NCI-H128 (cell line): Measurements from ENCODE around the gene RAB30.
"Not testable (repeated sequence)": the region's sequence is repeated elsewhere in the genome, so short reads cannot be mapped to it uniquely, and the experiment has no call there.

Experiments used
- DNase-seq: peaks from one replicate; lab custom pipeline; 2025; ENCODE audit not compliant: unreplicated experiment; lab: John Stamatoyannopoulos, UW

RAB30 gene

DNA sequence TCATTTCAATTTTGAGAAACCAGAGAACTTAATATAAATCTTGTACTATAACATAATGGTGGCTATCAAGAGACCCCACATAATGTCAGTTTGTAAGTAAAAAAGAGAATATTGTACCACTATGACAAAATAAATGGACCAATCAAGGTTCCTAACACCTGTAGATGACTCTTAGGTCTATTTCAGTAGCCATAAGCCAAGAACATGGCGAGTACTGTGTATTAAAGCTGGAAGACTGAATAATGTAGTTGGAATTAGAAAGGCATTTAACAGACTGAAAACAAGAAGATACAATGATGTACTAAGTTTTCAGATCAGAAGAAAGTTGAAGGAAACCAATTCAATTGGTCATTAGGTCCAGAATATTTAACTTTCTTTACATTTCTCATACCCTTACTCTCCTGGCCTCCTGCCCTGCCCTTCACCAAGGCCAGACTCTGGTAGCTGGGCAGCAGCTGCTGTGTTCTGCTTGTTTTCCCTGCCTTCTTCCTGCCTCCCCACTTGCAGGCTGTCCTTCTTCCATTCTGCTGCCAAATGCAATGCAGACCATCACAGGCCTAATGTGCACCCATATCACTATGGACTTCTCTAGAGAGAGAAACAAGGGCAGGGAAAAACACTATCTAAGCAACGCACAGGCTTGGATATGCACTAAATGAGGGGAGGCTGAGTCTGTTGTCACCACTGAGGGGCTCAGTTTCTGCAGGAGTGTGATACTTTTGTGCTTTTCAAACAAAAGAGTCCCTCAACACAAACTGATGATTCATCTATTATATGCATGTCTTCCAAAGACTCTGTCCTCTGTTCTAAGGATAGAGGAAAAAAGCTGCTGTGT, 60.1 kb downstream of the RAB30 start:
- no peak for DNase-seq

DNA sequence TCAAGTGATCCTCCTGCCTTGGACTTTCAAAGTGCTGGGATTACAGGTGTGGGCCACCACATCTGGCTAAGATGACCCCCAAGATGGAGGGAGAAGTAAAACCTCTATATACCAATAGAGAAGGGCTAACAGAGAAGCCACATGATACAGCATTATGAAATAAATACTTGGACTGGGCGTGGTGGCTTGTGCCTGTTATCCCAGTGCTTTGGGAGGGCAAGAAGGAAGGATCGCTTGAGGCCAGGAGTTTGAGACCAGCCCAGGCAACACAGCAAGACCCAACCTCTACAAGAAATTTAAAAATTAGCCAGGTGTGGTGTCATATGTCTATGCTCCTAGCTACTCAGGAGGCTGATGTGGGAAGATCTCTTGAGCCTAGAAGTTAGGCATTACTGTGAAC, 61.7 kb downstream of the RAB30 start:
- no peak for DNase-seq

DNA sequence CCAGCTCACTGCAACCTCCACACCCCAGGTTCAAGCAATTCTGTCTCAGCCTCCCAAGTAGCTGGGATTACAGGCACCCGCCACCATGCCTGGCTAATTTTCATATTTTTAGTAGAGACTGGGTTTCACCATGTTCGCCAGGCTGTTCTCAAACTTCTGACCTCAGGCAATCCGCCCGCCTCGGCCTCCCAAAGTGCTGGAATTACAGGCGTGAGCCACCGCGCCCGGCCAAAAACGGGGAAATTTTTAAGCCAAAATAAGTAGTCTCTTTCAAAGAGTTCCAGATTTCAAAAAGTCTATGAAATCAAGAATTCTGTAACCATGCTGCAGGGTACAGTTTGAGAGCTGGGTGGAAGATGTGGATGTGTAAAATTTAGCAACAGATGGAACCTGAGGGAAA, 62.6 kb downstream of the RAB30 start:
- DNase-seq: not testable (repeated sequence)

DNA sequence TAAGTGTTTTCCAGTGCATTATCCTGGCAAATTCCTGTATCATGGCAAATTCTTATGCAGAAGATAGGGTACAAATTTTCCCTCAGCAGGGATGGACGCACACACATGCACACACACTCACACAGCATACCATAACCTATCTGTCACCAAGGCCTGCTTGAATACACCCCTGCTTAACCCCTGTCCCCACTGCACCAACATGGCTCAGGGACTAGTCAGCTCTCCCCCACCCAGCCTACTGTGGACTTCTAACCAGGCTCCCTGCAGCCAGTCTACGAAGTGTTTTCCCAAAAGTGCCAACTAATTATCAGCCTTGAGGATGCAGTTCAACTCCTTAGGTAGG, 63.1 kb downstream of the RAB30 start:
- DNase-seq: no peak

DNA sequence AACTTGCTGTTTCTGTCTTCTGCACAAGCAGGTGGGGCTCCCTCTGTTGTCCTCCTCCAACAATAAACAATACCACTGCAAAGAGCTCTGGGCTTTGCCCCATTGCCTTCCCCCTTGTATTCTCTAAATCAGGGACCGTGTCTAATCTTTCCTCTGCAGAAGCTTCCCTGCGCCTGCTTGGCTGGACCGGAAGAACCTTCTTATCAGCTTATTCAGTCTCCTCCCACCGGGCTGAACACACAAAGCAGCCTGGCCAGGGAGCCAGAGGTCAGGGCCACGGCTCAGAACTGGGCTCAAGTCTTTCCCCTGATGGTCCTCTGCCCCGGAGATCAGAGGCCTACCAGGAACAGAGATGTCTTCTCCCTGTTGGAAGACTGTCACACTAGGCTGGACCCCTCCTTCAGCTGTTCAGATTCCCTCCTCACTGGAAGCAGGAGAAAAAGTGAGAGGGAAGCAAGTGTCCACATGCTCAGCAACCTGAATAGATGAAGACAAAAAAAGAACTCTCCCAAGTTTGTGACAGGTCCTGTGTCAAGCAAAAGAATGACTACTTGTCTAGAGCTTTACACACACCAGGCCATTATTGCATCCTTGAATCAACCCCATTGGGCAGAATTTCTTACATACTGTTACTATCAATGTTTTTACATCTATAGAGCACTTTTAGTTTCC, 63.7 kb downstream of the RAB30 start:
- no peak for DNase-seq

DNA sequence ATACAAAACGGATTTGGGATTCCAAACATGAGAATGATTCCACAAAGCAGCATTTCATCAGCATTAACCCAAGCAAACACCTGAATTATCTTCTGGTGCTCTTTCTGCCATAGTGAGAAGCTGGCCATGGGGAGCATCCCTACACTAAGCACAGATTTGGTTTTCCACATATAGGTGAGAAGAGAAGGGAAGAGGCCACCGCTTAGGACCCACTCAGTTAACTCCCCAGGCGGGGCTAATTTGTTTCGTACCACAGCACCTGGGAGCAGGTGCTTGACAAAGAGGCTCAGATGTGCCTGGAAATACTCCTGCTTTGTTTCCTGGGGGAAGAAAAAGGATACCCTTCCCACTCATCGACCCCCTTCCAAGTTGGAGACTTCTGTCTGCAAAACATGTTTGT, 64.2 kb downstream of the RAB30 start:
- DNase-seq: no peak

DNA sequence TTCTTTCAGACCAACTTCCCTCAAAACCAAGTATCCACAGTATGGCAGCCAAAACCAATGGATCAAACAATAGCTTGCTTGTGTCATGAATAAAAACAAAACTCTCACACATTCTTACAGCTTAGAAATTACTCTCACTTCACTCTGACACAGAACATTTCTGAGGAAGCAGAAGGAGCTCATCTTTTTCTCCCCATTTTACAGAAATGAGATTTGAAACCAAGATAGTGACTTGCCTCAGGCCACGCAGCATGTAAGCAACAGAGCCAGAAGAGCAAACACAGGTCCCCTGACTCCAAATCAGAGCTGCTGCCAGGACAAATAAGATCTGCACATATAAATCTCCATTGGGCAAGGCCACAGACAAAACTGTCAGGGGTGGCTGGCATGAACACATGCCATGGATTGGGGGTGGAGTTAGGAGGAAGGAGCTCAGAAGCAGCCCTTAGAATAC, 64.8 kb downstream of the RAB30 start:
- DNase-seq: no peak

DNA sequence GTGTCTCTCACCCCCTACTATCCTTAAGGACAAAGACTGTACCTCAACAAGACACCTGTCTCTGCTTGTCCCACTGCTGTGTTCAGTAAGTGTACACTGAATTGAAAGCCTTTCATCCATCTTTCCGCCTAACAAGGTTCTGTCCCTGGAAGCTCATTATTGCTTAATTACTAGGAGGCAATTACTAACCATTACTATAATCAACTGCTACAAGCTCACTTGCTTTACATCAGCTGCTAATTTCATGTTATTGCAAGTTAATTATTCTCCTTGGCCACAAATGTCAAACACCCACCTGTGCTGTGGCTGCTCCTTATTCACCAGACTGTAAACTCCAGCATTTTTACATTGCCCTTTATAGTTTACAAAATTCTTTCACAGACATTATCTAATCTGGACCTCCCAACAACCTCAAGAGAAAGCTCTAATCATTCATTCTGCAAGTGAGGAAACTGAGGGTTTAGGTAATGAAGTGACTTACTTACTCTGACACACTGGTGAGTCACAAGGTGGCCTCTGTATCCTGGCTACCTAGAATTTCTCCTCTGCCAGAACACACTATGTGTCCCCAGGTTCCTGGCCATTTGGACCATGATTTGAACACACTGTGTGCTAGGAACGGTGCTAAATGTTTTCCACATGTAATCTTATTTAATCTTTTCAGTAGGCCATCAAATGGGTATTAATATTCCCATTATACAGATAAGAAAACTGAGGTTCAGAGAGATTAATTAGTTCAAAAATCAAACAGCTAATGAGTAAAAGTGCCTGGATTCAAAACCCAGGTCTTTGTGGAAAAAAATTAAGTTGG, 66.7 kb downstream of the RAB30 start:
- no peak for DNase-seq

DNA sequence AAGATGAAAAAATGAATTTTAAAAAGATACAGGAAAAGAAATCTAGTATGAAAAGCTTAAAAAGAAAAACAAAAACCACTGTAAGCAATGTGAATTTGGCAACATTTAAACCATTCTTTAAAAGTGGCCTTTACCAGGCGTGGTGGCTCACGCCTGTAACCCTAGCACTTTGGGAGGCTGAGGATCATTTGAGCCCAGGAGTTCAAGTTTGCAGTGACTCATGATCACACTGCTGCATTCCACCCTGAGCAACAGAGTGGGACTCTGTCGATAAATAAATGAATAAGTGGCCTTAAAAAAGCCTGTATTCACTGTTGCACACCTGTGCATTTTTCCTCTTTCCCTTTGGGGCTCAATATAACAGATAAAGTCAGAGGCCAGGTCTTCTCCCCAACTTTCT, 69.2 kb downstream of the RAB30 start:
- no peak for DNase-seq

DNA sequence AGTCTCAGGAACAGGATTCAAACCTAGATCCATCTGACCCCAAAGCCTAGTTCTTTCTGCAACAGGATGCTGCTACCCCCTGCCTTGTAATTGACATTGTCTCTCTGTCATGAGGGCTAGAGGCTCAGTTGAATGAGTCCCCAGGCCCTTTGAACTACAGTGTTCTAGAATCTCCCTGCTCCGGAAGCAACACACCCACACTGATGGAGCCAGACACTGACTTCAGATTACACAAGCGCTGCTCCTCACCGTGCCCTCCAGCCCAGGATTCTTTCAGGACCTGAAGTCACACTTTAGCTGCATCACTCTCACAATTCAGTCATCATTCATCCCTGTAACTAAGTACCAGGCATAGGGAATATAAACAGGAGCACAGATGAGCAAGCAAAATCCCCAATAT, 69.6 kb downstream of the RAB30 start:
- no peak for DNase-seq

DNA sequence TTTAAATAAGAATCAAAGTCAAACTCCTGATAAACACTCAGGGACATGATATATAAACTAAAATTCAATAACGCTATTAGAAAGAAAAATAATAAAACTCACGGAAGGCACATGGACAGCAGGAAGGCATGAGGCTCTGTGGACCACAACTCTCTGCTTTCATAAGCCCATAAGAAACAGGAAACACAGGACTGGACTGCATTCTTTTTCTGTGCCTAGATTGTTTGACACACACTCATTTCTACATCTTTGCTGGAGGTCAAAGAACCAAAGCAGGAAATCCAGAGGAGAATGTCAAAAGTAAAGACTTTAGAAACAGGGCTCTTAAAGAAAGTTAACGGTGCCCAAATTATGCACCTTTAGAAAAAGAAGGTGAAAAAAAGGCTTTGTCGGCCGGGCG, 71.3 kb downstream of the RAB30 start:
- DNase-seq: no peak

DNA sequence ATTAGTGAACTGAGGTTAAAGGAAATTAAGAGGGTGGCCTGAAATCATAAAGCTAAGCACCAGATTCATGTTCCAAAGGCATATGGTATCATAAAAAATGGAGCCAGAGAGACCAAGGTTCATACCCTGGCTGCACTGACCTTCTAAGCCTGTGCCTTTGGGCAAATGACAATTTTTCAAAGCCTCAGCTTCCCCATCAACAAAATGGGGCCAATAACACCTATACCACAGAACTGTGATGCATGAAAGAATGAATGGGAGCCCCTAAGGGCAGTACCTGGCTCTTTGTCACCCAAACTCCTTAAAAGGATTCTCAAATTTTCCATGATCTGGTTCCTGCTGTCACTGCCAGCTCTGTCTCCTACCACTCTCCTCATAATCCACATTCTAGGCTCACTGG, 72.5 kb downstream of the RAB30 start:
- DNase-seq: no peak

DNA sequence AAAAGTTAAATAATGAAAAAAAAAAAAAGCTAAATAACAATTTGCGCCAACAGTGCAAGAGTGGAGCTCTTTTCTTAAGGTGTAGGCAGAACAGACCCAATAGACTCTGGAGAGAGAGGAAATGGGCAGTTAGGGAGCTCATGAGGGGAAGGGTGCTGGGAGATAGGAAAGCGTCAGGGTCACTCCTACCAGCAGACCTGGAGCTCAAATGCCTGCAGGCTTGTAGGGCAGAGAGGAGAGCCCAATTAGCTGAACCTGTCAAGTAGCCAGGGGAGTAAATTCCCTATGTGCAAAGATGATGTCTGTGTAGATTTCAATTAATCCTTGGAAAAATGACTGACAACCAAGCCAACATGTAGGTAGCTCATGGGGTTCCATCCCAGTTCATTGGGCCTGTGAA, 73.0 kb downstream of the RAB30 start:
- DNase-seq: no peak

DNA sequence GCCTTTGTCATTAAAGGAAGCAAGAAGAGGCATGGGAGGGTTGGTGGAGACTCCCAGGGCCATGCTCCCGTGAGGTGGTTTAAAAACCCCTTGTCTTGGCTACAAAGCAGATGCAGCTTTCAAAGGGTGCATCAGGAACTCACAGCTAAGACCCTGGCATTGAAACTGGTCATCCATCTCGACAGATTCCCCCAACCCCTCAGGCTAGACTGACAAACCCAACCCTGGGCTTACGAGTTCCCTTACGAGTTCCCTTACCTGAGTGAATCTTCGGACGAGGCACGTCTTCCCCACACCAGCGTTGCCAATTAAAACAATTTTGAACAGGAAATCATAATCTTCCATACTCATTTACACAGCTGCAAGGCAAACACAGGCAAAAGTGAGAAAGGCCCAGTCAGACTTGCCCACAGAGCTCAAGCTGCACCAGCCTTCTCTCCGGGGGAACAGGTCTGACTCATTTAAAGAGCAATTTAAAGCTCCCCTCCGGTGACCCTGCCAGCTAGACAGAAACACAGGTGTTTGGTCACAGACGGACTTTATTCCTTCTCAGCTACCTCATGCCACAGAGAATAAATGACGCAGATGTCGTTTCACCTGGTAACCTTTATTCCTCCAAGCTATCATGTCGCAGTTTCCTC, 74.6 kb downstream of the RAB30 start:
- no peak for DNase-seq

DNA sequence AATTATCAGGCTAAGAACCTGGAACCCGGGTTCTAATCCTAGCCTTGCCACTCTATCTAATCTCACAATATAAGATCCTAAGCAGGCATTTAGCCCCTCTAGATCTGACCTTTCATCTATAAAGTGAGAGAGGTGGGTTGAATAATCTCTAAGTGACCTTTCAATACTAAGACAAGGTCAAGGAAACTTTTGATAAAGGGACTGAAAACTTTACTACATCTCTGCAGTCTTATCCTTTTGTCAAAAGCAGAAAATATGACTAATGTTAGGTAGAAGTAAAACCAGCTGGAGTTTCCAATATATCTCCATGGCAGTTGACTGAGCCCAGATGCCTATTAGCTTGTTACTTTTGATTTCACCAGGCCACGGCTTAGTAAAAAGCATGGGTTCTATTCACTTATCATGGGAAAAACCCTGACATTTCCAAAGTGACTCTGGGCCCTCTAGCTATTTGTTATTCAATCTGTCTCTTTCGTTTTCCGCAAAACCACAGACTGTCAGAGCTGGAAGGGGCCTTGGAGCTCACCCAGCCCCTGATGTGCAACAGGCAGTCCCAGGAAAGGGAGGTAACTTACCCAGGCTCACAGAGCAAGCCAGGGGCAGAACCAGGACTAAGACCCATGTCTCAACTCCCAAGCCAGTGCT, 75.8 kb downstream of the RAB30 start:
- no peak for DNase-seq

DNA sequence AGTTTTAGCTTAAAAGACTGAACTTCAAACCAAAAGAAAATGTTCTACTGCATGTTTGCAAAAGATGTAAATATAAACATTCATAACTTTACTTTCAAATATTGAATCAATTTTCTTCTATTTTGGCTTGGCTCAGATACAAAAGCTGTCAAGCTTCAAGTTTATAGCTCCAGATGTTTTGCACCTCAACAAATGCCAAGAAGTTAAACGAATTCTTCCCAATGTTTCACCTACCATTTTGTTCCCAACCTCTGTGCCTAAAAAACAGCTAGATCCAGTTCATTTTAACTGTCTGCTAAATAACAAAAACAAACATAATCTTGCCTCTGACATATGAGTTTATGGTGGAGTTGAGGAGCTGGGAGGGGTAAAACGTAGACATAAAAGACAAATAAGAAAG, 76.5 kb downstream of the RAB30 start:
- DNase-seq: no peak

DNA sequence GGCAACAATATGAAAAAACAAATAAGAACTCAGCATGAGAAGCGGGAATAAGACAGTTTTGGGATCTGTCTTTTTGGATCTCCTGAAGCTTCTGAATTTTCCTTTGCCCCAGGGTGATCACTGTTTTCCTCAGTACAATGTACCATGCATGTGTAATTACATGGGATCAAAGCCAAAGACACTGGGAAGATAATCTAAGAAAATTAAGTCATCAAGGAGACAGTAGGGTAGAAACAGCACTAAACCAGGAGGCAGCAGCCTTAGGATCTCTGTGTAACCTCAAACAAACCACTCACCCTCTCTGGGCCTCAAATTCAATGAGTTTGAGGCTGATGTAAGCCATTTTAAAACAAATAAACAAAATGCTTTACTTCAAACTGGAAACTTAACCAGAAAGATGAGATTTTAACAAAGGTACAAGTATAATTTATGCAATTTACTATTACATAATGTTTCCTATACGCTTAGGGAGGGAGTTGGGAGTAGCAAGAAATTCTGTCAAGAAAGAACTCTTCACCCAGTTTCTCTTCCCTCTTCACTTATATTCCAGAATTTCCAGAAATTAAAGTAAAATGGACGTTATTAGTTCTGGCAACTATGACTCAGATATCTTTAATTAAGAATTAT, 77.0 kb downstream of the RAB30 start:
- DNase-seq: no peak

DNA sequence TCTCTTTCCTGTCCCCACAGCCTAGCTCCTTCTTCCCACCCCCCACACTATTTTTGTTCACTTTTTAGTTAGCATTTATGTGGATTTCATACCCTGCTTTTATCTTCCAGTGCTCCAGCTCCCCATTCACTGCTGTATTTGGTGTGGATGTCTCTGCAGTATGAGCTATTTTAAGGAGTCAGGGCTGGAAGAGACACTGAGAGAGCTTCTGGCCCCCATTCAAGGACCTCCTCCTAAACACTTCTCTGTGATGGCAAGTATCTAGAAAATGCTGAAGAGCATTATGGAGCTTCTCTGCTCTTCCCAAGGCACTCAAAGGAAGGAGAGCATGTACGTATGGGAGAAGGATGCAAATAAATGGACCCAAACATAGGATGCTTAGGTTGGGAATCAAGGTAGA, 79.5 kb downstream of the RAB30 start:
- no peak for DNase-seq

DNA sequence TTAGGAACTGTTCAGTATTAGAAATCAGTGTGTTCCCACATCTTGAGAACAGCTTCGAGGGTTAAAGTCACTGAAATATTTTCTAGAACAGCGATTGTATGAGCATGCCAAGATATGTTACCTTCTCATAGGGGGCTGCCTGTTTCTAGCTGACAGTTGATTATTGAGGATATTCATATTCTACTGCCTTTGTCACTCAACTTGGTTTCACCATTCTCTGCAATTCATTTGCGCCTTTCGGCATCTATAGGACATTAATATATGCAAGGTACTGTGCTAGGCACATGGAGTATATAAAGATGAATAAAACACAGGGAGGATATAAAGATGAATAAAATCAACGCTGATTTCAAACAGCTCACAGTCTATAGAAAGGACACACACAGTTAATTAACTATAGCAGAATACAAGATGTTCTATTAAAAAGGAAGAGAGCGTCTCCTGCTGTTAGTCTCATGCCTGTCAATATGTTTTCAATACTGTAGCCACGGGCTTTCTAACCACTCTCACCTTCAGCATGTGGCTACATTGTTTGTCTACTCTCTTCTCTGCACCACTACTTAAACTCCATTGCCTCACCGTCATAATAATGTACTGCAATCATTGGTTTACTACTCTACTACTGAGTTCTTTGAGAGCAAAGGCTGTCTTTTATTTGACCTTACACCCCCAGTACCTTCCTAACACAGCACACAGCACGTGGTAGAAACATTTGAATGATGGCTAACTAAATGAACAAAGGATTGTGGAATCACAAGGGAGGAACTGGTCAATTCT, 81.9 kb downstream of the RAB30 start:
- DNase-seq: peak; percentile 9
